ENCODE measurements around the gene OR52I1.

Gene OR52I1

GRCh38 chr11:4644233-4644632 is 50.4 kb downstream of the OR52I1 start:
- DNase-seq (ENCODE audit: low read depth), result no peak
- no peak for TF ChIP-seq CTCF (conservative IDR thresholded peaks at IDR 0.05; ENCODE audit: low read length)

More at GRCh38 chr11:4644233-4644632, 50.4 kb downstream of the OR52I1 start:
- H3K4me3 ChIP-seq (ENCODE audit: low read length), result no peak overlapping the region

All from AG10803 (cell line).